ENCODE data around the gene ATP2A2. TPM values are rescaled to one million over a fixed set of nuclear protein-coding genes. Genes with fewer than 3 reads are reported as not detected.
A peak's percentile ranks its signal among the peaks of the same experiment; 100 is the strongest.

The ATP2A2 gene
- total RNA-seq: 100 to 1,000 TPM; 231 to 285 TPM
- 100 to 1,000 TPM in 1 of 2 donors, 10 to 100 TPM in 1; 41.3 to 104 TPM for polyA plus RNA-seq
- long read RNA-seq, donor 1, full-length matches to known transcripts: 1 of 73 reads
- long read RNA-seq, donor 1, partial matches to known transcripts: 18 of 73 reads
- long read RNA-seq, donor 1, other reads (novel, unspliced or antisense): 54 of 73 reads
- long read RNA-seq, donor 2, full-length matches to known transcripts: 1 of 52 reads
- long read RNA-seq, donor 2, partial matches to known transcripts: 15 of 52 reads
- long read RNA-seq, donor 2, other reads (novel, unspliced or antisense): 36 of 52 reads

- DNase-seq (peak; percentile 94 to 95), ATAC-seq (ENCODE audit: low FRiP score) (peak; percentile 97)
- Histone ChIP-seq H3K27ac (ENCODE audit: low read depth in 1 of 2, low read length in 2 of 2) (peak within 1 kb of the TSS; percentile 96 to 97), H3K4me1 (ENCODE audit: control insufficient read depth in 1 of 2, insufficient read depth in 2 of 2, low read length in 2 of 2) (peaks cover 0 to 4% of the 10 kb centered on the region in 2 donors), H3K9me3 (ENCODE audit: control insufficient read depth, low read length) (no peaks in the 10 kb centered on the region), H3K27me3 (ENCODE audit: control insufficient read depth in 1 of 2, insufficient read depth in 2 of 2, low read length in 1 of 2) (no peaks in the 10 kb centered on the region), H3K4me3 (ENCODE audit: low read length in 2 of 2) (peak within 1 kb of the TSS; percentile 83 to 96), H3K36me3 (ENCODE audit: control insufficient read depth in 1 of 2, insufficient read depth in 2 of 2, low read length in 1 of 2) (peaks cover 0 to 2% of the 10 kb centered on the region in 2 donors)
- intact Hi-C loops (cut with DNase I): loop anchor here (1.0 to 5.0 kb wide), 5 partner anchors 36 to 174 kb away; no protein-coding TSS in a partner anchor
- WGBS, 2 donors: 1% methylated on average over 43 to 108 of the region's 108 CpGs
These were observed at the start of gene ATP2A2 for GRCh38 chr12:110280779-110281548. ATP2A2 (plus strand) TSS chr12:110281247; CDS start chr12:110281790, 543 bp downstream.

- Histone ChIP-seq H3K27ac (ENCODE audit: low read depth in 1 of 2, low read length in 2 of 2) (no peak overlapping the region), H3K4me3 (ENCODE audit: low read length in 2 of 2) (no peak overlapping the region)
These were observed 47.7 kb upstream of the ATP2A2 start for GRCh38 chr12:110233212-110233903.

GRCh38 chr12:110234331-110234751, 46.7 kb upstream of the ATP2A2 start:
- H3K27ac ChIP-seq (ENCODE audit: low read depth in 1 of 2, low read length in 2 of 2): no peak overlapping the region
- no peaks in the 10 kb centered on the region for H3K9me3 ChIP-seq (ENCODE audit: control insufficient read depth, low read length)
- intact Hi-C loops (cut with DNase I): no loop called here
- H3K36me3 ChIP-seq (ENCODE audit: control insufficient read depth in 1 of 2, insufficient read depth in 2 of 2, low read length in 1 of 2): no peaks in the 10 kb centered on the region
- H3K27me3 ChIP-seq (ENCODE audit: control insufficient read depth in 1 of 2, insufficient read depth in 2 of 2, low read length in 1 of 2): no peaks in the 10 kb centered on the region
- DNase-seq (no peak), ATAC-seq (ENCODE audit: low FRiP score) (no peak)
- WGBS, 2 donors: 22 to 24% methylated on average over 2 of the region's 2 CpGs
- H3K4me3 ChIP-seq (ENCODE audit: low read length in 2 of 2): no peak overlapping the region
- H3K4me1 ChIP-seq (ENCODE audit: control insufficient read depth in 1 of 2, insufficient read depth in 2 of 2, low read length in 2 of 2): no peaks in the 10 kb centered on the region

More at GRCh38 chr12:110233212-110233903, 47.7 kb upstream of the ATP2A2 start:
- Histone ChIP-seq H3K4me1 (ENCODE audit: control insufficient read depth in 1 of 2, insufficient read depth in 2 of 2, low read length in 2 of 2) (no peaks in the 10 kb centered on the region), H3K36me3 (ENCODE audit: control insufficient read depth in 1 of 2, insufficient read depth in 2 of 2, low read length in 1 of 2) (no peaks in the 10 kb centered on the region), H3K9me3 (ENCODE audit: control insufficient read depth, low read length) (no peaks in the 10 kb centered on the region), H3K27me3 (ENCODE audit: control insufficient read depth in 1 of 2, insufficient read depth in 2 of 2, low read length in 1 of 2) (no peaks in the 10 kb centered on the region)
- 85 to 90% methylated on average over 6 of the region's 6 CpGs for WGBS, 2 donors
- intact Hi-C loops (cut with DNase I): no loop called here
- DNase-seq: no peak
- no peak for ATAC-seq (ENCODE audit: low FRiP score)

- ATAC-seq (ENCODE audit: low FRiP score) (peak; percentile 68), DNase-seq (no peak)
- Histone ChIP-seq H3K4me1 (ENCODE audit: control insufficient read depth in 1 of 2, insufficient read depth in 2 of 2, low read length in 2 of 2) (no peaks in the 10 kb centered on the region), H3K9me3 (ENCODE audit: control insufficient read depth, low read length) (no peaks in the 10 kb centered on the region), H3K27ac (ENCODE audit: low read depth in 1 of 2, low read length in 2 of 2) (no peak overlapping the region), H3K36me3 (ENCODE audit: control insufficient read depth in 1 of 2, insufficient read depth in 2 of 2, low read length in 1 of 2) (no peaks in the 10 kb centered on the region), H3K4me3 (ENCODE audit: low read length in 2 of 2) (no peak overlapping the region), H3K27me3 (ENCODE audit: control insufficient read depth in 1 of 2, insufficient read depth in 2 of 2, low read length in 1 of 2) (no peaks in the 10 kb centered on the region)
- intact Hi-C loops (cut with DNase I): no loop called here
- WGBS, 2 donors: 2 to 3% methylated on average over 3 of the region's 3 CpGs
These were observed 46.3 kb upstream of the ATP2A2 start for GRCh38 chr12:110234755-110235154.

DNA sequence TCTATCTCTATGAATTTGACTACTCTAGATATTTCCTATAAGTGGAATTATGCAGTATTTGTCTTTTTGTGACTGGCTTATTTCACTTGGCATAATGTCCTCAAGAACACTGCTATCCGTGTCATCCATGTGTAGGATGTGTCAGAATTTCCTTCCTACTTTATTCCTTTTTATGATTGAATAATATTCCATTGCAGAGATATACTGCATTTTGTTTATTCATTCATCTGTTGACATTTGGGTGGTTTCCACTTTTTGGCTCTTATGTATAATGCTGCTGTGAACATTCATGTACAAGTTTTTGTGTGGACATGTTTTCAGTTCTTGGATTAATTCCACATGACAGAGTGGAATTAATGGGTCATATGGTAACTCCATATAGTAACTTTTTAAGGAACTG, 45.7 kb upstream of the ATP2A2 start:
- Histone ChIP-seq H3K36me3 (ENCODE audit: control insufficient read depth in 1 of 2, insufficient read depth in 2 of 2, low read length in 1 of 2) (no peaks in the 10 kb centered on the region), H3K27me3 (ENCODE audit: control insufficient read depth in 1 of 2, insufficient read depth in 2 of 2, low read length in 1 of 2) (no peaks in the 10 kb centered on the region), H3K9me3 (ENCODE audit: control insufficient read depth, low read length) (no peaks in the 10 kb centered on the region), H3K4me3 (ENCODE audit: low read length in 2 of 2) (no peak overlapping the region), H3K4me1 (ENCODE audit: control insufficient read depth in 1 of 2, insufficient read depth in 2 of 2, low read length in 2 of 2) (no peaks in the 10 kb centered on the region), H3K27ac (ENCODE audit: low read depth in 1 of 2, low read length in 2 of 2) (no peak overlapping the region)
- ATAC-seq (ENCODE audit: low FRiP score) (no peak), DNase-seq (no peak)
- 10 to 15% methylated on average over 1 of the region's 1 CpG for WGBS, 2 donors
- intact Hi-C loops (cut with DNase I): no loop called here

GRCh38 chr12:110243227-110243626, 37.8 kb upstream of the ATP2A2 start:
- Histone ChIP-seq H3K27me3 (ENCODE audit: control insufficient read depth in 1 of 2, insufficient read depth in 2 of 2, low read length in 1 of 2) (no peaks in the 10 kb centered on the region), H3K4me1 (ENCODE audit: control insufficient read depth in 1 of 2, insufficient read depth in 2 of 2, low read length in 2 of 2) (no peaks in the 10 kb centered on the region), H3K27ac (ENCODE audit: low read depth in 1 of 2, low read length in 2 of 2) (no peak overlapping the region), H3K36me3 (ENCODE audit: control insufficient read depth in 1 of 2, insufficient read depth in 2 of 2, low read length in 1 of 2) (no peaks in the 10 kb centered on the region), H3K4me3 (ENCODE audit: low read length in 2 of 2) (no peak overlapping the region), H3K9me3 (ENCODE audit: control insufficient read depth, low read length) (no peaks in the 10 kb centered on the region)
- intact Hi-C loops (cut with DNase I): no loop called here
- WGBS, 2 donors: 94 to 96% methylated on average over 5 of the region's 5 CpGs
- DNase-seq: peak in 1 of 2 donors; percentile 24
- no peak for ATAC-seq (ENCODE audit: low FRiP score)

- Histone ChIP-seq H3K9me3 (ENCODE audit: control insufficient read depth, low read length) (no peaks in the 10 kb centered on the region), H3K27me3 (ENCODE audit: control insufficient read depth in 1 of 2, insufficient read depth in 2 of 2, low read length in 1 of 2) (no peaks in the 10 kb centered on the region), H3K27ac (ENCODE audit: low read depth in 1 of 2, low read length in 2 of 2) (no peak overlapping the region), H3K4me1 (ENCODE audit: control insufficient read depth in 1 of 2, insufficient read depth in 2 of 2, low read length in 2 of 2) (no peaks in the 10 kb centered on the region), H3K36me3 (ENCODE audit: control insufficient read depth in 1 of 2, insufficient read depth in 2 of 2, low read length in 1 of 2) (no peaks in the 10 kb centered on the region), H3K4me3 (ENCODE audit: low read length in 2 of 2) (no peak overlapping the region)
- WGBS, 2 donors: 96 to 98% methylated on average over 12 of the region's 12 CpGs
- ATAC-seq (ENCODE audit: low FRiP score) (no peak), DNase-seq (peak in 1 of 2 donors; percentile 26)
- intact Hi-C loops (cut with DNase I): no loop called here
These were observed 36.7 kb upstream of the ATP2A2 start for GRCh38 chr12:110244372-110244771.

GRCh38 chr12:110244829-110245228, 36.2 kb upstream of the ATP2A2 start:
- ATAC-seq (ENCODE audit: low FRiP score): no peak
- H3K4me3 ChIP-seq (ENCODE audit: low read length in 2 of 2): no peak overlapping the region

More at GRCh38 chr12:110244829-110245228, 36.2 kb upstream of the ATP2A2 start:
- H3K27ac ChIP-seq (ENCODE audit: low read depth in 1 of 2, low read length in 2 of 2): no peak overlapping the region
- DNase-seq: peak in 1 of 2 donors; percentile 62
- 81 to 84% methylated on average over 8 of the region's 8 CpGs for WGBS, 2 donors
- intact Hi-C loops (cut with DNase I): no loop called here
- no peaks in the 10 kb centered on the region for H3K36me3 ChIP-seq (ENCODE audit: control insufficient read depth in 1 of 2, insufficient read depth in 2 of 2, low read length in 1 of 2)
- no peaks in the 10 kb centered on the region for H3K9me3 ChIP-seq (ENCODE audit: control insufficient read depth, low read length)
- H3K27me3 ChIP-seq (ENCODE audit: control insufficient read depth in 1 of 2, insufficient read depth in 2 of 2, low read length in 1 of 2): no peaks in the 10 kb centered on the region
- no peaks in the 10 kb centered on the region for H3K4me1 ChIP-seq (ENCODE audit: control insufficient read depth in 1 of 2, insufficient read depth in 2 of 2, low read length in 2 of 2)
